ENCODE measurements around the gene AFF3.

GRCh38 chr2:99657691-99658258 lies 484.6 kb downstream of the AFF3 start:
- no peak for TF ChIP-seq POLR2A (IDR thresholded peaks at IDR 0.05)
- no peak for TF ChIP-seq CTCF (IDR thresholded peaks at IDR 0.05)

Measured in uterus (tissue), 2 donors.